WTC11 (cell line): Measurements from ENCODE around the gene HNRNPM. TPM values are rescaled to one million over a fixed set of nuclear protein-coding genes. Genes with fewer than 3 reads are reported as not detected.
A peak's percentile ranks its signal among the peaks of the same experiment; 100 is the strongest.

Source experiments
- ATAC-seq: fragments of 200-7000 bp; cut with Tn5 transposase; 2 replicates; pipeline ENCODE4 v1.10.0; 2021; ENCODE audit warnings: mild to moderate bottlenecking, moderate library complexity
- CTCF ChIA-PET: fragments of 300-600 bp; sonication (Branson Sonifier 250); formaldehyde crosslinking; loops from one replicate; lab custom pipeline; 2021; ENCODE audit warnings: antibody characterized with exemption; lab: Charles Lee
- POLR2A ChIA-PET: fragments of 350-600 bp; sonication (Branson Sonifier 250); formaldehyde crosslinking; loops from one replicate; lab custom pipeline; 2021; ENCODE audit warnings: antibody characterized with exemption; lab: Charles Lee
- DNase-seq: peaks from one replicate; pipeline ENCODE4 v3.0.0; 2021; ENCODE audit warnings: low spot score
- H3K27ac Mint-ChIP-seq: 2 replicates; pipeline ENCODE4 v1.8.0; 2021; ENCODE audit warnings: mixed read lengths
- H3K27me3 Mint-ChIP-seq: 2 replicates; pipeline ENCODE4 v1.8.0; 2021; ENCODE audit warnings: low read depth, mild to moderate bottlenecking, moderate library complexity, mixed read lengths
- H3K36me3 Mint-ChIP-seq: 2 replicates; pipeline ENCODE4 v1.8.0; 2021; ENCODE audit warnings: mixed read lengths
- H3K4me1 Mint-ChIP-seq: 2 replicates; pipeline ENCODE4 v1.8.0; 2022; ENCODE audit warnings: mixed read lengths
- H3K4me3 Mint-ChIP-seq: 2 replicates; pipeline ENCODE4 v1.8.0; 2021; ENCODE audit warnings: mild to moderate bottlenecking, moderate library complexity, mixed read lengths
- H3K9me3 Mint-ChIP-seq: 2 replicates; pipeline ENCODE4 v1.8.0; 2021; ENCODE audit warnings: mixed read lengths
- ETV6 ChIP-seq: sonication (generic); formaldehyde crosslinking; IDR thresholded peaks from 2 replicates; pipeline ENCODE4 v1.8.1; 2022; ENCODE audit warnings: mild to moderate bottlenecking, missing genetic modification reagents
- FOXP1 ChIP-seq: sonication (generic); formaldehyde crosslinking; IDR thresholded peaks from 2 replicates; pipeline ENCODE4 v1.8.0; 2022; ENCODE audit warnings: missing genetic modification reagents, mild to moderate bottlenecking, moderate library complexity, borderline replicate concordance
- JUN ChIP-seq: sonication (generic); formaldehyde crosslinking; IDR thresholded peaks from 2 replicates; pipeline ENCODE4 v1.8.0; 2023; ENCODE audit warnings: mild to moderate bottlenecking, missing genetic modification reagents
- MXD4 ChIP-seq: fragments of 250-450 bp; sonication (Bioruptor Pico); IDR thresholded peaks from 2 replicates; pipeline ENCODE4 v1.8.0; 2021; ENCODE audit warnings: mild to moderate bottlenecking, moderate library complexity, borderline replicate concordance
- NFE2L1 ChIP-seq: sonication (generic); formaldehyde crosslinking; IDR thresholded peaks from 2 replicates; pipeline ENCODE4 v1.8.1; 2023; ENCODE audit warnings: missing genetic modification reagents
- NR1H2 ChIP-seq: sonication (generic); formaldehyde crosslinking; IDR thresholded peaks from 2 replicates; pipeline ENCODE4 v1.9.0; 2021; ENCODE audit warnings: mild to moderate bottlenecking, moderate library complexity, missing genetic modification reagents
- NR2C2 ChIP-seq: sonication (generic); formaldehyde crosslinking; IDR thresholded peaks from 2 replicates; pipeline ENCODE4 v1.8.0; 2022; ENCODE audit warnings: mild to moderate bottlenecking, missing genetic modification reagents
- OVOL2 ChIP-seq: fragments of 250-450 bp; sonication (Bioruptor Pico); IDR thresholded peaks from 2 replicates; pipeline ENCODE4 v1.9.0; 2021; ENCODE audit warnings: mild to moderate bottlenecking, borderline replicate concordance
- RELA ChIP-seq: sonication (generic); formaldehyde crosslinking; IDR thresholded peaks from 2 replicates; pipeline ENCODE4 v1.8.1; 2022; ENCODE audit warnings: missing genetic modification reagents, mild to moderate bottlenecking, borderline replicate concordance
- SMAD4 ChIP-seq: sonication (generic); formaldehyde crosslinking; IDR thresholded peaks from 2 replicates; pipeline ENCODE4 v1.8.0; 2022; ENCODE audit warnings: mild to moderate bottlenecking, missing genetic modification reagents
- ZNF138 ChIP-seq: sonication (generic); formaldehyde crosslinking; conservative IDR thresholded peaks from 2 replicates; pipeline ENCODE4 v1.8.1; 2022; ENCODE audit warnings: mild to moderate bottlenecking, moderate library complexity, missing genetic modification reagents
- ZNF219 ChIP-seq: sonication (generic); formaldehyde crosslinking; IDR thresholded peaks from 2 replicates; pipeline ENCODE4 v1.8.0; 2023; ENCODE audit warnings: missing genetic modification reagents, mild to moderate bottlenecking, borderline replicate concordance
- ZNF396 ChIP-seq: fragments of 250-450 bp; sonication (Bioruptor Pico); IDR thresholded peaks from 2 replicates; pipeline ENCODE4 v1.8.0; 2021; ENCODE audit warnings: mild to moderate bottlenecking, moderate library complexity, borderline replicate concordance
- total RNA-seq: library from RNA; stranded (reverse); gene quantifications from 3 replicates; pipeline ENCODE4 v1.2.3, GENCODE V29; 2021
- TF ChIP-seq, protein P1 (sequence below): fragments of 250-450 bp; sonication (Bioruptor Pico); IDR thresholded peaks from 2 replicates; pipeline ENCODE4 v1.9.0; 2021; ENCODE audit warnings: moderate library complexity, mild to moderate bottlenecking, inconsistent platforms, borderline replicate concordance
- TF ChIP-seq, protein P2 (sequence below): sonication (generic); formaldehyde crosslinking; IDR thresholded peaks from 2 replicates; pipeline ENCODE4 v1.8.0; 2022; ENCODE audit warnings: mild to moderate bottlenecking, missing genetic modification reagents
- TF ChIP-seq, protein P3 (sequence below): sonication (generic); formaldehyde crosslinking; IDR thresholded peaks from 2 replicates; pipeline ENCODE4 v1.8.0; 2023; ENCODE audit warnings: mild to moderate bottlenecking, missing genetic modification reagents
- TF ChIP-seq, protein P4 (sequence below): sonication (generic); formaldehyde crosslinking; IDR thresholded peaks from 2 replicates; pipeline ENCODE4 v1.8.1; 2023; ENCODE audit warnings: mild to moderate bottlenecking, moderate library complexity, missing genetic modification reagents
- TF ChIP-seq, protein P5 (sequence below): sonication (generic); formaldehyde crosslinking; IDR thresholded peaks from 2 replicates; pipeline ENCODE4 v1.8.1; 2022; ENCODE audit warnings: mild to moderate bottlenecking, moderate library complexity, missing genetic modification reagents
- TF ChIP-seq, protein P6 (sequence below): sonication (generic); formaldehyde crosslinking; IDR thresholded peaks from 2 replicates; pipeline ENCODE4 v1.8.1; 2023; ENCODE audit warnings: mild to moderate bottlenecking, missing genetic modification reagents, borderline replicate concordance

HNRNPM gene
- total RNA-seq, 1 experiment from 2014 or later, result 416 TPM

DNA sequence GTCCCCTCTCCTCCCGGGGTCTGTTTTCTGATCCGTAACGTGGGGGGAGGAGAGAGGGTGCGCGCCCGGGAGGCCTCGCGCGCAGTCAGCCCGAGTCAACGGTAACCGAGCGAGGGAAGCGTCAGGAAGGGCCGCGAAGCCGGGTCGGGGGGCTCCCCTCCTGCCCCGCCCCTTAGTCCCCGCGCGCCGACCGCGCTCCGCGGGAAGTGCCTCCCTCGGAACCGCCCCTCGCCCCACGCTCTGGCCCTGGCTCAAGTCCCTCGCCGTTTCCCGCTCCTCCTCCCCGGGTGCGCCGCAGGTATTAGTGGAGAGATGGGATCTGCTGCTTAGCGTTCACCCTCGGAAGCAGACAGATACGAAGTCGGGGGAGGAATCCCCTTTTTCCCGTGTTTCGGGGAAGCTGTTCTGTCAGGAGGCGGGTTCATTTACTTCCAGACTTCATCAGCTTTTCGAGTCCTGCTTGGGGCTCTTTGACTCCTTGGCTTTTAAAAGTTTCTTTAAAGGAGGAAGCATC, 770 bp downstream of the HNRNPM start:
- peaks cover 17% of the 10 kb centered on the region for H3K36me3 Mint-ChIP-seq
- no peak for ATAC-seq
- peak; percentile 50 for DNase-seq
- TF ChIP-seq ZNF138, result no peak
- TF ChIP-seq, protein P1, sequence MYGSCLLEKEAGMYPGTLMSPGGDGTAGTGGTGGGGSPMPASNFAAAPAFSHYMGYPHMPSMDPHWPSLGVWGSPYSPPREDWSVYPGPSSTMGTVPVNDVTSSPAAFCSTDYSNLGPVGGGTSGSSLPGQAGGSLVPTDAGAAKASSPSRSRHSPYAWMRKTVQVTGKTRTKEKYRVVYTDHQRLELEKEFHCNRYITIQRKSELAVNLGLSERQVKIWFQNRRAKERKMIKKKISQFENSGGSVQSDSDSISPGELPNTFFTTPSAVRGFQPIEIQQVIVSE (CRISPR knock-in tag), result no peak
- TF ChIP-seq RELA, result peak; percentile 49; the same call in 1 of the 2 replicates
- TF ChIP-seq MXD4 (CRISPR knock-in tag), result no peak
- TF ChIP-seq, protein P2, sequence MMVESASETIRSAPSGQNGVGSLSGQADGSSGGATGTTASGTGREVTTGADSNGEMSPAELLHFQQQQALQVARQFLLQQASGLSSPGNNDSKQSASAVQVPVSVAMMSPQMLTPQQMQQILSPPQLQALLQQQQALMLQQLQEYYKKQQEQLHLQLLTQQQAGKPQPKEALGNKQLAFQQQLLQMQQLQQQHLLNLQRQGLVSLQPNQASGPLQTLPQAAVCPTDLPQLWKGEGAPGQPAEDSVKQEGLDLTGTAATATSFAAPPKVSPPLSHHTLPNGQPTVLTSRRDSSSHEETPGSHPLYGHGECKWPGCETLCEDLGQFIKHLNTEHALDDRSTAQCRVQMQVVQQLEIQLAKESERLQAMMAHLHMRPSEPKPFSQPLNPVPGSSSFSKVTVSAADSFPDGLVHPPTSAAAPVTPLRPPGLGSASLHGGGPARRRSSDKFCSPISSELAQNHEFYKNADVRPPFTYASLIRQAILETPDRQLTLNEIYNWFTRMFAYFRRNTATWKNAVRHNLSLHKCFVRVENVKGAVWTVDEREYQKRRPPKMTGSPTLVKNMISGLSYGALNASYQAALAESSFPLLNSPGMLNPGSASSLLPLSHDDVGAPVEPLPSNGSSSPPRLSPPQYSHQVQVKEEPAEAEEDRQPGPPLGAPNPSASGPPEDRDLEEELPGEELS (CRISPR knock-in tag), result 0 out of 2 replicates have a peak, but pooled peaks have one; percentile 9
- TF ChIP-seq, protein P3, sequence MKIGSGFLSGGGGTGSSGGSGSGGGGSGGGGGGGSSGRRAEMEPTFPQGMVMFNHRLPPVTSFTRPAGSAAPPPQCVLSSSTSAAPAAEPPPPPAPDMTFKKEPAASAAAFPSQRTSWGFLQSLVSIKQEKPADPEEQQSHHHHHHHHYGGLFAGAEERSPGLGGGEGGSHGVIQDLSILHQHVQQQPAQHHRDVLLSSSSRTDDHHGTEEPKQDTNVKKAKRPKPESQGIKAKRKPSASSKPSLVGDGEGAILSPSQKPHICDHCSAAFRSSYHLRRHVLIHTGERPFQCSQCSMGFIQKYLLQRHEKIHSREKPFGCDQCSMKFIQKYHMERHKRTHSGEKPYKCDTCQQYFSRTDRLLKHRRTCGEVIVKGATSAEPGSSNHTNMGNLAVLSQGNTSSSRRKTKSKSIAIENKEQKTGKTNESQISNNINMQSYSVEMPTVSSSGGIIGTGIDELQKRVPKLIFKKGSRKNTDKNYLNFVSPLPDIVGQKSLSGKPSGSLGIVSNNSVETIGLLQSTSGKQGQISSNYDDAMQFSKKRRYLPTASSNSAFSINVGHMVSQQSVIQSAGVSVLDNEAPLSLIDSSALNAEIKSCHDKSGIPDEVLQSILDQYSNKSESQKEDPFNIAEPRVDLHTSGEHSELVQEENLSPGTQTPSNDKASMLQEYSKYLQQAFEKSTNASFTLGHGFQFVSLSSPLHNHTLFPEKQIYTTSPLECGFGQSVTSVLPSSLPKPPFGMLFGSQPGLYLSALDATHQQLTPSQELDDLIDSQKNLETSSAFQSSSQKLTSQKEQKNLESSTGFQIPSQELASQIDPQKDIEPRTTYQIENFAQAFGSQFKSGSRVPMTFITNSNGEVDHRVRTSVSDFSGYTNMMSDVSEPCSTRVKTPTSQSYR (CRISPR knock-in tag), result 0 out of 2 replicates have a peak, but pooled peaks have one; percentile 17
- TF ChIP-seq ZNF219 (CRISPR knock-in tag), result no peak
- 0 out of 2 replicates have a peak, but pooled peaks have one; percentile 16 for TF ChIP-seq NR2C2
- TF ChIP-seq NR1H2, result 0 out of 2 replicates have a peak, but pooled peaks have one; percentile 13
- TF ChIP-seq, protein P4, sequence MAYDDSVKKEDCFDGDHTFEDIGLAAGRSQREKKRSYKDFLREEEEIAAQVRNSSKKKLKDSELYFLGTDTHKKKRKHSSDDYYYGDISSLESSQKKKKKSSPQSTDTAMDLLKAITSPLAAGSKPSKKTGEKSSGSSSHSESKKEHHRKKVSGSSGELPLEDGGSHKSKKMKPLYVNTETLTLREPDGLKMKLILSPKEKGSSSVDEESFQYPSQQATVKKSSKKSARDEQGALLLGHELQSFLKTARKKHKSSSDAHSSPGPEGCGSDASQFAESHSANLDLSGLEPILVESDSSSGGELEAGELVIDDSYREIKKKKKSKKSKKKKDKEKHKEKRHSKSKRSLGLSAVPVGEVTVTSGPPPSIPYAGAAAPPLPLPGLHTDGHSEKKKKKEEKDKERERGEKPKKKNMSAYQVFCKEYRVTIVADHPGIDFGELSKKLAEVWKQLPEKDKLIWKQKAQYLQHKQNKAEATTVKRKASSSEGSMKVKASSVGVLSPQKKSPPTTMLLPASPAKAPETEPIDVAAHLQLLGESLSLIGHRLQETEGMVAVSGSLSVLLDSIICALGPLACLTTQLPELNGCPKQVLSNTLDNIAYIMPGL (CRISPR knock-in tag), result 0 out of 2 replicates have a peak, but pooled peaks have one; percentile 7
- TF ChIP-seq JUN (CRISPR knock-in tag), result no peak
- 0 out of 2 replicates have a peak, but pooled peaks have one; percentile 2 for TF ChIP-seq ETV6 (CRISPR knock-in tag)
- TF ChIP-seq, protein P5, sequence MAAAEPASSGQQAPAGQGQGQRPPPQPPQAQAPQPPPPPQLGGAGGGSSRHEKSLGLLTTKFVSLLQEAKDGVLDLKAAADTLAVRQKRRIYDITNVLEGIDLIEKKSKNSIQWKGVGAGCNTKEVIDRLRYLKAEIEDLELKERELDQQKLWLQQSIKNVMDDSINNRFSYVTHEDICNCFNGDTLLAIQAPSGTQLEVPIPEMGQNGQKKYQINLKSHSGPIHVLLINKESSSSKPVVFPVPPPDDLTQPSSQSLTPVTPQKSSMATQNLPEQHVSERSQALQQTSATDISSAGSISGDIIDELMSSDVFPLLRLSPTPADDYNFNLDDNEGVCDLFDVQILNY (CRISPR knock-in tag), result 0 out of 2 replicates have a peak, but pooled peaks have one; percentile 6
- POLR2A ChIA-PET, result interaction anchor here (0.6 to 0.8 kb wide), 3 partner anchors 22 to 135 kb away, joined by 3 to 6 read pairs (median 3); no protein-coding TSS in a partner anchor
- H3K4me3 Mint-ChIP-seq, result peak overlapping the region; percentile 84
- H3K27ac Mint-ChIP-seq, result peak overlapping the region; percentile 97
- no peaks in the 10 kb centered on the region for H3K9me3 Mint-ChIP-seq
- H3K27me3 Mint-ChIP-seq, result no peaks in the 10 kb centered on the region
- CTCF ChIA-PET, result interaction anchor here (1.0 to 4.9 kb wide), 3 partner anchors 32 to 110 kb away, joined by 3 to 38 read pairs (median 27); partner anchors contain the start of gene MARCHF2
- H3K4me1 Mint-ChIP-seq, result peaks cover 57% of the 10 kb centered on the region

DNA sequence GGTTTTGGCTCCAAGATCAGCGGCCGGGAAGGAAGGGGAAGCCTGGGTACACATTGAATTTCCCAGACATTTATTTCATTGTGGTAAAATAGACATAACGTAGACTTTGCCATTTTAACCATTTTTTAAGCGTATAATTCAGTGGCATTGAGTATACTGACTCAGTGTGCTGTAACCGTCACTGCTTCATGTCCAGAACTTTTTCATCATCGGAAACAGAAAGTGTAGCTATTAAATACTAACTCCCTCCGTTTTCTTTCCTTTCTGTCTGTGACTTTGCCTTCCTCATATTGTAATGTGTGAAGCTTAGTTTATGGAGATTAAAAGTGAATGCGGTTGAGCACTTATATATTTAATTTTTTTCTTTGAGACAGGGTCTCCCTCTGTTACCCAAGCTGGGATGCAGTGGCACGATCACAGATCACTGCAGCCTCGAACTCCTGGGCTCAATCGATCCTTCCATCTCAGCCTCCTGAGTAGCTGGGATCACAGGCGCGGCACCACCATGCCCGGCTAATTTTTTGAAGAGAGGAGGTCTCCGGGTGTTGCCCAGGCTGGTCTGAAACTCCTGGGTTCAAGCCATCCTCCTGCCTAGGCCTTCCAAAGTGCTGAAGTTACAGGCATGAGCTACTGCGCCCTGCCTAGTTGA, 1.4 kb downstream of the HNRNPM start:
- Mint-ChIP-seq H3K27me3 (no peaks in the 10 kb centered on the region), H3K36me3 (peaks cover 17% of the 10 kb centered on the region), H3K27ac (peak overlapping the region; percentile 97), H3K4me3 (peak overlapping the region; percentile 84), H3K4me1 (peaks cover 59% of the 10 kb centered on the region), H3K9me3 (no peaks in the 10 kb centered on the region)
- ATAC-seq (no peak), DNase-seq (no peak)
- CTCF ChIA-PET, result interaction anchor here (0.6 to 4.9 kb wide), 7 partner anchors 10 to 111 kb away, joined by 3 to 38 read pairs (median 5); partner anchors contain the start of gene MARCHF2
- POLR2A ChIA-PET, result interaction anchor here (0.6 to 0.7 kb wide), 3 partner anchors 25 to 135 kb away, joined by 3 to 6 read pairs (median 3); partner anchors contain the start of gene ZNF414
- TF ChIP-seq OVOL2, result no peak
- TF ChIP-seq, protein P6, sequence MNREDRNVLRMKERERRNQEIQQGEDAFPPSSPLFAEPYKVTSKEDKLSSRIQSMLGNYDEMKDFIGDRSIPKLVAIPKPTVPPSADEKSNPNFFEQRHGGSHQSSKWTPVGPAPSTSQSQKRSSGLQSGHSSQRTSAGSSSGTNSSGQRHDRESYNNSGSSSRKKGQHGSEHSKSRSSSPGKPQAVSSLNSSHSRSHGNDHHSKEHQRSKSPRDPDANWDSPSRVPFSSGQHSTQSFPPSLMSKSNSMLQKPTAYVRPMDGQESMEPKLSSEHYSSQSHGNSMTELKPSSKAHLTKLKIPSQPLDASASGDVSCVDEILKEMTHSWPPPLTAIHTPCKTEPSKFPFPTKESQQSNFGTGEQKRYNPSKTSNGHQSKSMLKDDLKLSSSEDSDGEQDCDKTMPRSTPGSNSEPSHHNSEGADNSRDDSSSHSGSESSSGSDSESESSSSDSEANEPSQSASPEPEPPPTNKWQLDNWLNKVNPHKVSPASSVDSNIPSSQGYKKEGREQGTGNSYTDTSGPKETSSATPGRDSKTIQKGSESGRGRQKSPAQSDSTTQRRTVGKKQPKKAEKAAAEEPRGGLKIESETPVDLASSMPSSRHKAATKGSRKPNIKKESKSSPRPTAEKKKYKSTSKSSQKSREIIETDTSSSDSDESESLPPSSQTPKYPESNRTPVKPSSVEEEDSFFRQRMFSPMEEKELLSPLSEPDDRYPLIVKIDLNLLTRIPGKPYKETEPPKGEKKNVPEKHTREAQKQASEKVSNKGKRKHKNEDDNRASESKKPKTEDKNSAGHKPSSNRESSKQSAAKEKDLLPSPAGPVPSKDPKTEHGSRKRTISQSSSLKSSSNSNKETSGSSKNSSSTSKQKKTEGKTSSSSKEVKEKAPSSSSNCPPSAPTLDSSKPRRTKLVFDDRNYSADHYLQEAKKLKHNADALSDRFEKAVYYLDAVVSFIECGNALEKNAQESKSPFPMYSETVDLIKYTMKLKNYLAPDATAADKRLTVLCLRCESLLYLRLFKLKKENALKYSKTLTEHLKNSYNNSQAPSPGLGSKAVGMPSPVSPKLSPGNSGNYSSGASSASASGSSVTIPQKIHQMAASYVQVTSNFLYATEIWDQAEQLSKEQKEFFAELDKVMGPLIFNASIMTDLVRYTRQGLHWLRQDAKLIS (CRISPR knock-in tag), result no peak
- no peak for TF ChIP-seq NFE2L1
- TF ChIP-seq SMAD4 (CRISPR knock-in tag), result no peak
- TF ChIP-seq ZNF219 (CRISPR knock-in tag), result no peak
- no peak for TF ChIP-seq ZNF138
- TF ChIP-seq ZNF396, result no peak
- TF ChIP-seq FOXP1 (CRISPR knock-in tag), result no peak
